ENCODE measurements around the gene GPR146.

- TF ChIP-seq CTCF (IDR thresholded peaks at IDR 0.05) (no peak), POLR2A (IDR thresholded peaks at IDR 0.05) (no peak)
Observed at GRCh38 chr7:1012716-1013095, 31.6 kb upstream of the GPR146 start.
